Measurements from ENCODE around the gene DRGX. TPM values are rescaled to one million over a fixed set of nuclear protein-coding genes. Genes with fewer than 3 reads are reported as not detected.

The DRGX gene
- total and polyA plus RNA-seq, 10 of the 15 experiments (the other 5 are each of a cell fraction or from before 2014, with no cell fraction given) = not detected

DNA sequence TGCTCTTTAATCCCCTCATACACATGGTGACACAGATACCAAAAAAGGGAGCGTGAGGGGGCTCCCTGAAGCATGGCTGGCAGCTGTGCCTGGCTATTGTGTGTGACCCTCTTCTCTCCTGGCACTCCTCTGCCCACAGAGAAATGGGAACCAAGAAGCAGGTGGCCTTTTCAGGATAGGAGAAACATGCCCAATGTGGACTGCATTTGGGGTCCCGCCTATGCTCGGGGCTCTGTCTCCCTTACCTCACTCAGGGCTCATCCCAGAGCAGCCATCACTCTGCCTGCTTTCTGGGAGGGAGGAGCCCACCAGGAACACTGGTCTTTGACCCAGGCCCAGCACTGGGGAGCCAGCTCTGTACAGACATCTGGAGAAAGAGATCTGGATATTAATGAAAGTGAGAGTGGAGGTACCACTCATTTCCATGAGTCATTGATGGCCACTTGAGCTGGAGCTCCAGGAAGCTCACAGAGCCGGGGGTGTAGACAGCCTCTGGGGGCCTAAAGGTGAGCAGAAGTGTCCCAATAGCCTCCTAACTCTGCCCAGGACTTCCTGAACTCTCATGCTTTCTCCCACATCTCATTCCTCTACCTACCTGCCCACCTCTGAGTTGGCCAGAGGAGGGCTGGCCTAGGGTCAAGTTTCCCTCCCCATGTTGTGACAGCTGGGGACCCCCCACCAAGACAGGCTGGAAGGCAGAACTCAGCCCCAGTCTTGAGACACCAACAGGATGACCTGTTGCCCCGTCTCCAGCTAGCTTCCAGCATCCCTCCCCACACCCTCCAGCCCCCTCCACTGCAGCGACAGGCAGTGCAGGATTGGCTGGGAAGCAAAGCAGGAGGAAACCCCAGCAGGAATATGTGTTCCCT is 42.6 kb downstream of the DRGX start (continued):
- TF ChIP-seq, protein P1, sequence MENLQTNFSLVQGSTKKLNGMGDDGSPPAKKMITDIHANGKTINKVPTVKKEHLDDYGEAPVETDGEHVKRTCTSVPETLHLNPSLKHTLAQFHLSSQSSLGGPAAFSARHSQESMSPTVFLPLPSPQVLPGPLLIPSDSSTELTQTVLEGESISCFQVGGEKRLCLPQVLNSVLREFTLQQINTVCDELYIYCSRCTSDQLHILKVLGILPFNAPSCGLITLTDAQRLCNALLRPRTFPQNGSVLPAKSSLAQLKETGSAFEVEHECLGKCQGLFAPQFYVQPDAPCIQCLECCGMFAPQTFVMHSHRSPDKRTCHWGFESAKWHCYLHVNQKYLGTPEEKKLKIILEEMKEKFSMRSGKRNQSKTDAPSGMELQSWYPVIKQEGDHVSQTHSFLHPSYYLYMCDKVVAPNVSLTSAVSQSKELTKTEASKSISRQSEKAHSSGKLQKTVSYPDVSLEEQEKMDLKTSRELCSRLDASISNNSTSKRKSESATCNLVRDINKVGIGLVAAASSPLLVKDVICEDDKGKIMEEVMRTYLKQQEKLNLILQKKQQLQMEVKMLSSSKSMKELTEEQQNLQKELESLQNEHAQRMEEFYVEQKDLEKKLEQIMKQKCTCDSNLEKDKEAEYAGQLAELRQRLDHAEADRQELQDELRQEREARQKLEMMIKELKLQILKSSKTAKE (IDR thresholded peaks at IDR 0.05; ENCODE audit: low read depth, poor library complexity, severe bottlenecking) = no peak

DNA sequence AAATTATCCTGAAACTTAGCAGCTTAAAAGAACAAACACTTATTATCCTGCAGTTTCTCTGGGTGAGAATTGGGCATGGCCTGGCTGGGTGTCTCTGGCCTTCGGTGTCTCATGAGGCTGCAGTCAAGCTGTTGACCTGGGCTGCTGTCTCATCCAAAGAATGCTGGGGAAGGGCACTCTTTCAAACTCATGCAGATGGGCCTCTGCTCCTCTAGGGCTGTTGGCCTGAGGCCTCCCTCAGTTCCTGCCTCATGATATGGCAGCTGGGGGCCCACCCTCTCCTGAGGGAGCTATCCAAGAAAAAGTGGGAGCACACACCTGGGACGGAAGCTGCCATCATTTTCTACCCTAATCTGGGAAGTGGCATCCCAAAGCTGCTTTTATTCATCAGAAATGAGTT is 43.6 kb downstream of the DRGX start:
- Histone ChIP-seq H3K27me3 (replicated peaks in 1 of 2; ENCODE audit: control insufficient read depth in 2 of 2, insufficient read depth in 2 of 2, low read length in 1 of 2) (no peaks in the 10 kb centered on the region), H3K79me2 (ENCODE audit: control insufficient read depth, insufficient read depth, low read length) (no peaks in the 10 kb centered on the region), H2AFZ (ENCODE audit: control insufficient read depth, low read depth, low read length) (no peak overlapping the region), H3K9me3 (replicated peaks; ENCODE audit: control insufficient read depth, insufficient read depth, low read length) (no peaks in the 10 kb centered on the region; the same call in 2 of the 3 replicates), H3K36me3 (ENCODE audit: control insufficient read depth in 2 of 2, insufficient read depth in 2 of 2, low read length in 1 of 2) (no peaks in the 10 kb centered on the region), H3K4me3 (no peak overlapping the region), H3K4me1 (ENCODE audit: control insufficient read depth, insufficient read depth, low read length) (no peaks in the 10 kb centered on the region), H4K20me1 (ENCODE audit: control insufficient read depth, insufficient read depth) (no peaks in the 10 kb centered on the region), H3K4me2 (ENCODE audit: control insufficient read depth, insufficient read depth) (no peak overlapping the region), H3K9ac (ENCODE audit: control insufficient read depth, insufficient read depth, low read length) (no peak overlapping the region), H3K27ac (ENCODE audit: control insufficient read depth, insufficient read depth) (no peak overlapping the region)
- SMC1A ChIA-PET (ENCODE audit: uncharacterized antibody, unreplicated experiment) = no interaction called here
- intact Hi-C loops (cut with micrococcal nuclease; ENCODE audit: unreplicated experiment) = no loop called here
- WGBS (ENCODE audit: insufficient coverage, insufficient replicate concordance, low lambda C conversion rate, missing lambda C conversion rate) = 7% methylated on average over 2 of the region's 2 CpGs
- TF ChIP-seq EGR1 (IDR thresholded peaks at IDR 0.05; ENCODE audit: borderline replicate concordance in 1 of 2, low read depth in 2 of 2, low read length in 2 of 2) (no peak), BHLHE40 (IDR thresholded peaks at IDR 0.05; ENCODE audit: borderline replicate concordance in 1 of 2, low read depth in 2 of 2, low read length in 1 of 2) (no peak), ZNF274 (IDR thresholded peaks at IDR 0.05; ENCODE audit: insufficient read depth, insufficient read length) (no peak), YBX1 (IDR thresholded peaks at IDR 0.05) (no peak), ZNF207 (IDR thresholded peaks at IDR 0.05; ENCODE audit: borderline replicate concordance) (no peak), MYB (IDR thresholded peaks at IDR 0.05; ENCODE audit: borderline replicate concordance, low read depth, low read length) (no peak), ZNF217 (IDR thresholded peaks at IDR 0.05) (no peak)
- TF ChIP-seq, protein P2, sequence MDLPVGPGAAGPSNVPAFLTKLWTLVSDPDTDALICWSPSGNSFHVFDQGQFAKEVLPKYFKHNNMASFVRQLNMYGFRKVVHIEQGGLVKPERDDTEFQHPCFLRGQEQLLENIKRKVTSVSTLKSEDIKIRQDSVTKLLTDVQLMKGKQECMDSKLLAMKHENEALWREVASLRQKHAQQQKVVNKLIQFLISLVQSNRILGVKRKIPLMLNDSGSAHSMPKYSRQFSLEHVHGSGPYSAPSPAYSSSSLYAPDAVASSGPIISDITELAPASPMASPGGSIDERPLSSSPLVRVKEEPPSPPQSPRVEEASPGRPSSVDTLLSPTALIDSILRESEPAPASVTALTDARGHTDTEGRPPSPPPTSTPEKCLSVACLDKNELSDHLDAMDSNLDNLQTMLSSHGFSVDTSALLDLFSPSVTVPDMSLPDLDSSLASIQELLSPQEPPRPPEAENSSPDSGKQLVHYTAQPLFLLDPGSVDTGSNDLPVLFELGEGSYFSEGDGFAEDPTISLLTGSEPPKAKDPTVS (IDR thresholded peaks at IDR 0.05; ENCODE audit: low read depth, low read length) = no peak
- RAD21 ChIA-PET (ENCODE audit: unreplicated experiment) = no interaction called here
- in situ Hi-C loops (cut with MboI) = no loop called here
- ATAC-seq = no peak
- DNase-seq (ENCODE audit: low read depth, low spot score) = no peak
- BruUV-seq (replicated peaks) = no TSS peak
- CTCF ChIA-PET = interaction anchor here (0.7 to 1.6 kb wide), 3 partner anchors 14 to 181 kb away, joined by 3 to 5 read pairs (median 3); no protein-coding TSS in a partner anchor
- no peak for FAIRE-seq
- POLR2A ChIA-PET = no interaction called here

Measured in GM12878 (cell line).